Body of pancreas (tissue), 4 donors: ENCODE data around the gene ACTG1.

Experiments used
- CTCF ChIP-seq, 7 experiments: fragments of 450-650 bp in 4 of 7; fragments of 200-600 bp in 3 of 7; sonication (generic) in 3 of 7; IDR thresholded peaks; one replicate each; pipeline ENCODE4 v1.5.1; 2016 to 2019; ENCODE audit warnings: antibody characterized with exemption in 7 of 7
- POLR2A ChIP-seq, 3 donors: fragments of 450-650 bp; IDR thresholded peaks; one replicate each; pipeline ENCODE4 v1.6.1; 2016; ENCODE audit warnings: antibody characterized with exemption in 3 of 3, mild to moderate bottlenecking in 2 of 3

- no peak for TF ChIP-seq CTCF (IDR thresholded peaks at IDR 0.05)
- TF ChIP-seq POLR2A (IDR thresholded peaks at IDR 0.05): no peak
These were observed 41.4 kb downstream of the ACTG1 start for GRCh38 chr17:81470944-81471817.
